WTC11 (cell line): ENCODE results near the gene SHD. TPM values are rescaled to one million over a fixed set of nuclear protein-coding genes. Genes with fewer than 3 reads are reported as not detected.

ENCODE experiments used
- ATAC-seq: fragments of 200-7000 bp; cut with Tn5 transposase; 2 replicates; pipeline ENCODE4 v1.10.0; 2021; ENCODE audit warnings: mild to moderate bottlenecking, moderate library complexity
- CTCF ChIA-PET: fragments of 300-600 bp; sonication (Branson Sonifier 250); formaldehyde crosslinking; loops from one replicate; lab custom pipeline; 2021; ENCODE audit warnings: antibody characterized with exemption; lab: Charles Lee
- POLR2A ChIA-PET: fragments of 350-600 bp; sonication (Branson Sonifier 250); formaldehyde crosslinking; loops from one replicate; lab custom pipeline; 2021; ENCODE audit warnings: antibody characterized with exemption; lab: Charles Lee
- DNase-seq: peaks from one replicate; pipeline ENCODE4 v3.0.0; 2021; ENCODE audit warnings: low spot score
- H3K27ac Mint-ChIP-seq: 2 replicates; pipeline ENCODE4 v1.8.0; 2021; ENCODE audit warnings: mixed read lengths
- H3K27me3 Mint-ChIP-seq: 2 replicates; pipeline ENCODE4 v1.8.0; 2021; ENCODE audit warnings: low read depth, mild to moderate bottlenecking, moderate library complexity, mixed read lengths
- H3K36me3 Mint-ChIP-seq: 2 replicates; pipeline ENCODE4 v1.8.0; 2021; ENCODE audit warnings: mixed read lengths
- H3K4me1 Mint-ChIP-seq: 2 replicates; pipeline ENCODE4 v1.8.0; 2022; ENCODE audit warnings: mixed read lengths
- H3K4me3 Mint-ChIP-seq: 2 replicates; pipeline ENCODE4 v1.8.0; 2021; ENCODE audit warnings: mild to moderate bottlenecking, moderate library complexity, mixed read lengths
- H3K9me3 Mint-ChIP-seq: 2 replicates; pipeline ENCODE4 v1.8.0; 2021; ENCODE audit warnings: mixed read lengths
- ARID4B ChIP-seq: sonication (generic); formaldehyde crosslinking; IDR thresholded peaks from 2 replicates; pipeline ENCODE4 v1.8.0; 2023; ENCODE audit warnings: missing genetic modification reagents, mild to moderate bottlenecking, borderline replicate concordance
- ATF2 ChIP-seq: sonication (generic); formaldehyde crosslinking; IDR thresholded peaks from 2 replicates; pipeline ENCODE4 v1.8.1; 2022; ENCODE audit warnings: low read depth, missing genetic modification reagents, borderline replicate concordance
- ATF3 ChIP-seq: sonication (generic); formaldehyde crosslinking; conservative IDR thresholded peaks from 2 replicates; pipeline ENCODE4 v1.8.1; 2022; ENCODE audit warnings: mild to moderate bottlenecking, missing genetic modification reagents
- E2F1 ChIP-seq: sonication (generic); formaldehyde crosslinking; IDR thresholded peaks from 2 replicates; pipeline ENCODE4 v1.8.0; 2022; ENCODE audit warnings: mild to moderate bottlenecking, missing genetic modification reagents
- E2F5 ChIP-seq: sonication (generic); formaldehyde crosslinking; IDR thresholded peaks from 2 replicates; pipeline ENCODE4 v1.8.1; 2022; ENCODE audit warnings: mild to moderate bottlenecking, moderate library complexity, missing genetic modification reagents
- ELF4 ChIP-seq: sonication (generic); formaldehyde crosslinking; IDR thresholded peaks from 2 replicates; pipeline ENCODE4 v1.8.1; 2022; ENCODE audit warnings: low read depth, mild to moderate bottlenecking, moderate library complexity, missing genetic modification reagents
- EMX1 ChIP-seq: fragments of 250-450 bp; sonication (Bioruptor Pico); IDR thresholded peaks from 2 replicates; pipeline ENCODE4 v1.8.0; 2021; ENCODE audit warnings: mild to moderate bottlenecking
- JAZF1 ChIP-seq: fragments of 250-450 bp; sonication (Bioruptor Pico); IDR thresholded peaks from 2 replicates; pipeline ENCODE4 v1.9.0; 2021; ENCODE audit warnings: moderate library complexity, mild to moderate bottlenecking, inconsistent platforms
- NFE2L1 ChIP-seq: sonication (generic); formaldehyde crosslinking; IDR thresholded peaks from 2 replicates; pipeline ENCODE4 v1.8.1; 2023; ENCODE audit warnings: missing genetic modification reagents
- NR1H2 ChIP-seq: sonication (generic); formaldehyde crosslinking; IDR thresholded peaks from 2 replicates; pipeline ENCODE4 v1.9.0; 2021; ENCODE audit warnings: mild to moderate bottlenecking, moderate library complexity, missing genetic modification reagents
- STAT6 ChIP-seq: sonication (generic); formaldehyde crosslinking; conservative IDR thresholded peaks from 2 replicates; pipeline ENCODE4 v1.8.1; 2023; ENCODE audit warnings: mild to moderate bottlenecking, low read depth, missing genetic modification reagents, moderate library complexity
- TCF7 ChIP-seq: sonication (generic); formaldehyde crosslinking; IDR thresholded peaks from 2 replicates; pipeline ENCODE4 v1.8.0; 2022; ENCODE audit warnings: mild to moderate bottlenecking, low read depth, missing genetic modification reagents, moderate library complexity
- TEAD1 ChIP-seq: sonication (generic); formaldehyde crosslinking; IDR thresholded peaks from 2 replicates; pipeline ENCODE4 v1.8.0; 2022; ENCODE audit warnings: mild to moderate bottlenecking, missing genetic modification reagents
- ZBTB21 ChIP-seq: sonication (generic); formaldehyde crosslinking; IDR thresholded peaks from 2 replicates; pipeline ENCODE4 v1.8.1; 2023; ENCODE audit warnings: mild to moderate bottlenecking, missing genetic modification reagents, borderline replicate concordance
- ZBTB43 ChIP-seq: sonication (generic); formaldehyde crosslinking; IDR thresholded peaks from 2 replicates; pipeline ENCODE4 v1.8.1; 2023; ENCODE audit warnings: mild to moderate bottlenecking, missing genetic modification reagents
- ZNF121 ChIP-seq: sonication (generic); formaldehyde crosslinking; IDR thresholded peaks from 2 replicates; pipeline ENCODE4 v1.8.0; 2023; ENCODE audit warnings: missing genetic modification reagents
- ZNF138 ChIP-seq: sonication (generic); formaldehyde crosslinking; conservative IDR thresholded peaks from 2 replicates; pipeline ENCODE4 v1.8.1; 2022; ENCODE audit warnings: mild to moderate bottlenecking, moderate library complexity, missing genetic modification reagents
- ZNF263 ChIP-seq: sonication (generic); formaldehyde crosslinking; IDR thresholded peaks from 2 replicates; pipeline ENCODE4 v1.8.1; 2022; ENCODE audit warnings: low read depth, mild to moderate bottlenecking, moderate library complexity, missing genetic modification reagents
- ZNF281 ChIP-seq: sonication (generic); formaldehyde crosslinking; IDR thresholded peaks from 2 replicates; pipeline ENCODE4 v1.8.0; 2023; ENCODE audit warnings: mild to moderate bottlenecking, missing genetic modification reagents
- total RNA-seq: library from RNA; stranded (reverse); gene quantifications from 3 replicates; pipeline ENCODE4 v1.2.3, GENCODE V29; 2021

SHD gene
- total RNA-seq, 1 experiment from 2014 or later = 3.4 TPM

- Mint-ChIP-seq H3K9me3 (peaks cover 13% of the 10 kb centered on the region), H3K4me3 (no peak overlapping the region), H3K36me3 (peaks cover 48% of the 10 kb centered on the region), H3K27ac (no peak overlapping the region), H3K27me3 (no peaks in the 10 kb centered on the region), H3K4me1 (no peaks in the 10 kb centered on the region)
- ATAC-seq (no peak), DNase-seq (no peak)
- TF ChIP-seq ZNF263 (CRISPR knock-in tag) = no peak
- no peak for TF ChIP-seq ZBTB21 (CRISPR knock-in tag)
- CTCF ChIA-PET = interaction anchor here (1.1 to 5.9 kb wide), 2 partner anchors 9 to 118 kb away, joined by 3 to 46 read pairs; no protein-coding TSS in a partner anchor
- POLR2A ChIA-PET = no interaction called here
Observed at GRCh38 chr19:4258181-4258580, 20.9 kb upstream of the SHD start.

GRCh38 chr19:4260613-4261191, 18.4 kb upstream of the SHD start:
- H3K36me3 Mint-ChIP-seq = peaks cover 29% of the 10 kb centered on the region
- H3K9me3 Mint-ChIP-seq = peaks cover 8% of the 10 kb centered on the region
- DNase-seq (no peak), ATAC-seq (no peak)
- no peaks in the 10 kb centered on the region for H3K4me1 Mint-ChIP-seq
- H3K27me3 Mint-ChIP-seq = no peaks in the 10 kb centered on the region
- no peak overlapping the region for H3K27ac Mint-ChIP-seq
- H3K4me3 Mint-ChIP-seq = no peak overlapping the region
- ChIA-PET POLR2A (no interaction called here), CTCF (interaction anchor here (0.5 kb wide), 1 partner anchor 9 kb away, joined by 4 read pairs; no protein-coding TSS in a partner anchor)
- TF ChIP-seq E2F5 (no peak), NFE2L1 (no peak), ATF2 (no peak), ZBTB43 (no peak), ATF3 (CRISPR knock-in tag) (no peak), E2F1 (CRISPR knock-in tag) (no peak), ELF4 (CRISPR knock-in tag) (no peak), ZNF121 (CRISPR knock-in tag) (no peak), ZNF138 (no peak), EMX1 (no peak), NR1H2 (no peak), TCF7 (no peak), ARID4B (CRISPR knock-in tag) (no peak), ZNF263 (CRISPR knock-in tag) (no peak), ZNF281 (CRISPR knock-in tag) (no peak), TEAD1 (CRISPR knock-in tag) (no peak), JAZF1 (CRISPR knock-in tag) (no peak), STAT6 (CRISPR knock-in tag) (no peak)
